SK-N-DZ (cell line): ENCODE measurements around the gene MBD5.

ENCODE experiments used
- DNase-seq: peaks from one replicate; pipeline ENCODE4 v3.0.0-alpha.2; 2015; ENCODE audit warnings: low spot score

Gene MBD5

GRCh38 chr2:148022882-148023281 lies 2.0 kb downstream of the MBD5 start:
- no peak for DNase-seq

GRCh38 chr2:148023861-148024260 lies 3.0 kb downstream of the MBD5 start:
- no peak for DNase-seq

GRCh38 chr2:148026573-148026972 lies 5.7 kb downstream of the MBD5 start:
- no peak for DNase-seq

- no peak for DNase-seq
These were observed 6.9 kb downstream of the MBD5 start for GRCh38 chr2:148027822-148028221.

- DNase-seq: peak; percentile 4
These were observed 7.9 kb downstream of the MBD5 start for GRCh38 chr2:148028781-148029180.

GRCh38 chr2:148031152-148031551 lies 10.3 kb downstream of the MBD5 start:
- DNase-seq: no peak

GRCh38 chr2:148032215-148032614 lies 11.3 kb downstream of the MBD5 start:
- no peak for DNase-seq

- DNase-seq: no peak
These were observed 18.9 kb downstream of the MBD5 start for GRCh38 chr2:148039783-148040182.

- DNase-seq: no peak
These were observed 21.3 kb downstream of the MBD5 start for GRCh38 chr2:148042219-148042618.

GRCh38 chr2:148044322-148044721 lies 23.4 kb downstream of the MBD5 start:
- no peak for DNase-seq

GRCh38 chr2:148046802-148047201 lies 25.9 kb downstream of the MBD5 start:
- no peak for DNase-seq

- DNase-seq: no peak
These were observed 27.8 kb downstream of the MBD5 start for GRCh38 chr2:148048475-148049221.

- DNase-seq: no peak
These were observed 28.4 kb downstream of the MBD5 start for GRCh38 chr2:148049284-148049683.

- no peak for DNase-seq
These were observed 31.8 kb downstream of the MBD5 start for GRCh38 chr2:148052687-148053086.

GRCh38 chr2:148058641-148059040 lies 37.8 kb downstream of the MBD5 start:
- DNase-seq: no peak

- DNase-seq: no peak
These were observed 42.7 kb downstream of the MBD5 start for GRCh38 chr2:148063633-148064032.

- DNase-seq: no peak
These were observed 45.0 kb downstream of the MBD5 start for GRCh38 chr2:148065936-148066335.

- DNase-seq: no peak
These were observed 46.9 kb downstream of the MBD5 start for GRCh38 chr2:148067801-148068200.

- no peak for DNase-seq
These were observed 50.5 kb downstream of the MBD5 start for GRCh38 chr2:148071351-148071750.

GRCh38 chr2:148096012-148096411 lies 75.1 kb downstream of the MBD5 start:
- no peak for DNase-seq

GRCh38 chr2:148102641-148103040 lies 81.8 kb downstream of the MBD5 start:
- DNase-seq: no peak

GRCh38 chr2:148103946-148104345 lies 83.1 kb downstream of the MBD5 start:
- peak; percentile 92 for DNase-seq

- DNase-seq: no peak
These were observed 85.4 kb downstream of the MBD5 start for GRCh38 chr2:148106331-148106730.

- DNase-seq: no peak
These were observed 87.5 kb downstream of the MBD5 start for GRCh38 chr2:148108385-148108784.
